ENCODE data around the gene SIRT3.

DNA sequence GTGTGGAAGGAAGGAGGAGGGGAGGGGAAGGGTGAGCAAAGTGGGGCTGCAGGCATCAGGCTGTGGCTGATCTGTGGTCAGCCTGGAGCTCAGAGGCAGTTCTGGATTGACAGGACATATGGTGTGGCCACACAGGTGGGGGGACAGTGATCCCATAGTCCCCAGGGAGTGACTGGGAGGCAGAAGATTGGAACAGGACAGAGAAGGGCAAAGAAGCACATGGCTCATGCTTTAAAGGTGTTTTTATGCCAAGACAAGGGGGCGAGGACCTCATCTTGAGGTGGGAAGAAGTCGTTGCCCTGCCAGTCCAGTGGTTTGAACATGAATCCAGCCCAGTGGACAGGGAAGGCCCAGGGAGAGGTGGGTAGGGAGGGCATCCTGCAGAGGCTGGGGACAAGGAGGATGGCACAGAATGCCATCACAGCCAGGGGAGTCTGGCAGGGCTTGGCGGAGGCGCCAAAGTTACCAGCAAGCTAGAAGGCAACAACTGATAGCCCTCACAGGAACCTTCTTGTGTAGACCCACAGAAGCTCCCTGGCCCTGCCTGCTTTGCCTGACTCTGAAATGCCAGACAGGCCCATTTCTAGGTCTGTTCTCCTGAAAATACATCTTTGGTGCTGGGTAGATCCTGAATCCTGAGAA is 32.1 kb downstream of the SIRT3 start:
- no peak for TF ChIP-seq RAD21 (IDR thresholded peaks at IDR 0.05)
- TF ChIP-seq, protein P1, sequence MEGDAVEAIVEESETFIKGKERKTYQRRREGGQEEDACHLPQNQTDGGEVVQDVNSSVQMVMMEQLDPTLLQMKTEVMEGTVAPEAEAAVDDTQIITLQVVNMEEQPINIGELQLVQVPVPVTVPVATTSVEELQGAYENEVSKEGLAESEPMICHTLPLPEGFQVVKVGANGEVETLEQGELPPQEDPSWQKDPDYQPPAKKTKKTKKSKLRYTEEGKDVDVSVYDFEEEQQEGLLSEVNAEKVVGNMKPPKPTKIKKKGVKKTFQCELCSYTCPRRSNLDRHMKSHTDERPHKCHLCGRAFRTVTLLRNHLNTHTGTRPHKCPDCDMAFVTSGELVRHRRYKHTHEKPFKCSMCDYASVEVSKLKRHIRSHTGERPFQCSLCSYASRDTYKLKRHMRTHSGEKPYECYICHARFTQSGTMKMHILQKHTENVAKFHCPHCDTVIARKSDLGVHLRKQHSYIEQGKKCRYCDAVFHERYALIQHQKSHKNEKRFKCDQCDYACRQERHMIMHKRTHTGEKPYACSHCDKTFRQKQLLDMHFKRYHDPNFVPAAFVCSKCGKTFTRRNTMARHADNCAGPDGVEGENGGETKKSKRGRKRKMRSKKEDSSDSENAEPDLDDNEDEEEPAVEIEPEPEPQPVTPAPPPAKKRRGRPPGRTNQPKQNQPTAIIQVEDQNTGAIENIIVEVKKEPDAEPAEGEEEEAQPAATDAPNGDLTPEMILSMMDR (IDR thresholded peaks at IDR 0.05; ENCODE audit: low read depth, low read length, missing input control) = no peak
- no peak for TF ChIP-seq REST (IDR thresholded peaks at IDR 0.05)
- TF ChIP-seq EGR1 (IDR thresholded peaks at IDR 0.05; ENCODE audit: low read depth in 2 of 2) = no peak
- TF ChIP-seq JUND (IDR thresholded peaks at IDR 0.05) = no peak
- TF ChIP-seq, protein P2, sequence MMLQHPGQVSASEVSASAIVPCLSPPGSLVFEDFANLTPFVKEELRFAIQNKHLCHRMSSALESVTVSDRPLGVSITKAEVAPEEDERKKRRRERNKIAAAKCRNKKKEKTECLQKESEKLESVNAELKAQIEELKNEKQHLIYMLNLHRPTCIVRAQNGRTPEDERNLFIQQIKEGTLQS (IDR thresholded peaks at IDR 0.05) = no peak
- no peak for TF ChIP-seq YY1 (IDR thresholded peaks at IDR 0.05)
- TF ChIP-seq, protein P3, sequence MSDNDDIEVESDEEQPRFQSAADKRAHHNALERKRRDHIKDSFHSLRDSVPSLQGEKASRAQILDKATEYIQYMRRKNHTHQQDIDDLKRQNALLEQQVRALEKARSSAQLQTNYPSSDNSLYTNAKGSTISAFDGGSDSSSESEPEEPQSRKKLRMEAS (IDR thresholded peaks at IDR 0.05) = no peak
- no peak for TF ChIP-seq TAF1 (conservative IDR thresholded peaks at IDR 0.05)
- no peak for TF ChIP-seq NR2F2 (IDR thresholded peaks at IDR 0.05)
